Common myeloid progenitor, CD34-positive (primary cell): ENCODE results near the gene JAM2.

Source experiments
- CTCF ChIA-PET: fragments of 350-600 bp; sonication (Branson Sonifier 250); formaldehyde crosslinking; loops from one replicate; lab custom pipeline; 2021; ENCODE audit warnings: antibody characterized with exemption; lab: Charles Lee
- POLR2A ChIA-PET: fragments of 350-600 bp; sonication (Branson Sonifier 250); formaldehyde crosslinking; loops from one replicate; lab custom pipeline; 2021; ENCODE audit warnings: antibody characterized with exemption; lab: Charles Lee
- DNase-seq, 3 donors: peaks; one replicate each; pipeline versions ENCODE4 v3.0.0 to v3.0.0-alpha.2; 2013
- H3K27ac ChIP-seq, 2 experiments: 1 replicate in 1 of 2; 2 replicates in 1 of 2; pipeline ENCODE4 v1.7.0; 2013; ENCODE audit warnings: inconsistent platforms in 2 of 2, low read length in 2 of 2, mild to moderate bottlenecking in 2 of 2, low read depth in 1 of 2, moderate library complexity in 1 of 2; ENCODE audit not compliant: severe bottlenecking in 2 of 2, insufficient read depth in 1 of 2, poor library complexity in 1 of 2
- H3K27me3 ChIP-seq, 5 experiments: replicated peaks in 2 of 5; 1 replicate in 3 of 5; 2 replicates in 2 of 5; pipeline versions ENCODE4 v1.6.1 to v1.7.0; 2013; ENCODE audit warnings: low read length in 4 of 5, mild to moderate bottlenecking in 2 of 5, moderate library complexity in 2 of 5, inconsistent platforms in 1 of 5; ENCODE audit not compliant: insufficient read depth in 5 of 5, control insufficient read depth in 4 of 5
- H3K36me3 ChIP-seq, 4 experiments: 1 replicate in 2 of 4; 2 replicates in 2 of 4; pipeline versions ENCODE4 v1.6.1 to v1.7.0; 2013; ENCODE audit warnings: low read length in 3 of 4, control low read depth in 1 of 4, mild to moderate bottlenecking in 1 of 4; ENCODE audit not compliant: control insufficient read depth in 4 of 4, insufficient read depth in 4 of 4
- H3K4me1 ChIP-seq, 4 experiments: 1 replicate in 3 of 4; 2 replicates in 1 of 4; pipeline versions ENCODE4 v1.6.1 to v1.7.1; 2013; ENCODE audit warnings: low read length in 3 of 4, mild to moderate bottlenecking in 3 of 4, control low read depth in 1 of 4, inconsistent platforms in 1 of 4, moderate library complexity in 1 of 4; ENCODE audit not compliant: control insufficient read depth in 4 of 4, insufficient read depth in 4 of 4; ENCODE audit errors: control extremely low read depth in 1 of 4
- H3K4me3 ChIP-seq, 7 experiments: 1 replicate in 4 of 7; 2 replicates in 3 of 7; pipeline versions ENCODE4 v1.5.1 to v1.7.0; 2013; ENCODE audit warnings: mild to moderate bottlenecking in 7 of 7, low read length in 6 of 7, moderate library complexity in 6 of 7, inconsistent platforms in 2 of 7, low read depth in 2 of 7, control low read depth in 1 of 7; ENCODE audit not compliant: insufficient read depth in 4 of 7, control insufficient read depth in 1 of 7; ENCODE audit errors: extremely low read depth in 1 of 7
- H3K9me3 ChIP-seq, 5 experiments: 1 replicate in 4 of 5; 2 replicates in 1 of 5; pipeline versions ENCODE4 v1.6.1 to v1.7.1; 2013; ENCODE audit warnings: low read length in 4 of 5, mild to moderate bottlenecking in 2 of 5, inconsistent platforms in 1 of 5, low read depth in 1 of 5, moderate library complexity in 1 of 5; ENCODE audit not compliant: control insufficient read depth in 4 of 5, insufficient read depth in 2 of 5; ENCODE audit errors: control extremely low read depth in 1 of 5
- WGBS: methylation state at CpG from one replicate; pipeline ENCODE4 v1.1.5; 2013; ENCODE audit not compliant: insufficient coverage; 5-methylcytosine and 5-hydroxymethylcytosine counted together

The JAM2 gene

DNA sequence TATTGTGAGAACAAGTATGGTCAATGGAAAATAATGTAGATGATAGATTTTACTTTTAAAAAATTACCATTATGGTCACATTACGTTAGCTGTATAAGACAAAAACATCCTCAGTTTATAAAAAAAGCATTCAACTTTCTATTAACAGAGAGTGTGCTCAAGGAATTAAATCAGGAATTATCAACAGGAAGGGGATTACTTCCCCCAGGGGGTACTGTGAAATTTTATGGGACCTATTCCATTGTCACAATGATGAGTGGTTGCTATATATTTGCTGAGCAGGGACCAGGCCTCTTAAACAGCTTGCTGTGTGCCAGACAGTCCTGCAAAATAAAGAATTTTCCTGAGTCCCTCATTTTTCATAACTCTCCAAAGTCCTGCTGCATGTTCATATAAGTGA lies 21.2 kb downstream of the JAM2 start:
- H3K36me3 ChIP-seq, result no peaks in the 10 kb centered on the region
- ChIA-PET POLR2A (no interaction called here), CTCF (interaction anchor here (0.9 kb wide), 2 partner anchors 23 to 24 kb away, joined by 3 read pairs; no protein-coding TSS in a partner anchor)
- no peaks in the 10 kb centered on the region for H3K9me3 ChIP-seq
- H3K27me3 ChIP-seq, result no peaks in the 10 kb centered on the region
- H3K4me1 ChIP-seq, result no peaks in the 10 kb centered on the region
- no CpG with 5 or more reads among the region's 1 CpG for WGBS
- no peak overlapping the region for H3K27ac ChIP-seq
- no peak overlapping the region for H3K4me3 ChIP-seq
- no peak for DNase-seq

DNA sequence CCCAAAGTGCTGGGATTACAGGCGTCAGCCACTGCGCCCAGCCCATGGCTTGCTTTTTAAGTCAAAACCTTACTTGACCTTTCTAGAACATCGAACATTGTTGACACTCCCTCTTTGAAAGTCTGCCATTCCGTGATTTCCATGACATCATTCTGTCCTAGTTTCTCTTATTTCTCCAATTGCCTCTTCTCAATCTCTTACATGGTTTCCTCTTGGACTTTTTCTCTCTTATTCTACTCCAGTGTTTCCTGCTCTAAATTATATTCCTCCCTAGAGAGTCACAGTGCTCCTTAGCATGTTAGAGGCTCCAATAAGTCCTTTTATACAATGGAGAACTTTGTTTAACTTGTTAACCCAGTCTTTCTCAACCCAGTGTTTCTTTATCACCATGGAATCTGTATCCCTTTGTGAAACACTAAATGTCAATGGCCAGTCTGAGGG lies 25.5 kb downstream of the JAM2 start:
- no peak for DNase-seq
- Histone ChIP-seq H3K27me3 (no peaks in the 10 kb centered on the region), H3K4me3 (no peak overlapping the region), H3K27ac (no peak overlapping the region), H3K9me3 (no peaks in the 10 kb centered on the region), H3K4me1 (no peaks in the 10 kb centered on the region), H3K36me3 (no peaks in the 10 kb centered on the region)
- POLR2A ChIA-PET, result no interaction called here
- 96% methylated on average over 4 of the region's 4 CpGs for WGBS
- CTCF ChIA-PET, result interaction anchor here (1.4 kb wide), 1 partner anchor 12 kb away, joined by 3 read pairs; no protein-coding TSS in a partner anchor

GRCh38 chr21:25670726-25671125 lies 31.7 kb downstream of the JAM2 start:
- Histone ChIP-seq H3K4me3 (no peak overlapping the region), H3K27ac (no peak overlapping the region), H3K27me3 (no peaks in the 10 kb centered on the region), H3K4me1 (no peaks in the 10 kb centered on the region), H3K36me3 (no peaks in the 10 kb centered on the region), H3K9me3 (peaks cover 0 to 6% (median 0%) of the 10 kb centered on the region in 5 experiments)
- no peak for DNase-seq
- POLR2A ChIA-PET, result no interaction called here
- CTCF ChIA-PET, result interaction anchor here (1.4 kb wide), 1 partner anchor 59 kb away, joined by 3 read pairs; no protein-coding TSS in a partner anchor

- no peaks in the 10 kb centered on the region for H3K36me3 ChIP-seq
- CTCF ChIA-PET, result no interaction called here
- H3K4me3 ChIP-seq, result no peak overlapping the region
- H3K4me1 ChIP-seq, result no peaks in the 10 kb centered on the region
- no peak for DNase-seq
- H3K27me3 ChIP-seq, result no peaks in the 10 kb centered on the region
- no peak overlapping the region for H3K27ac ChIP-seq
- peaks cover 0 to 6% (median 0%) of the 10 kb centered on the region in 5 experiments for H3K9me3 ChIP-seq
- POLR2A ChIA-PET, result no interaction called here
Observed at GRCh38 chr21:25676451-25676850, 37.4 kb downstream of the JAM2 start.

DNA sequence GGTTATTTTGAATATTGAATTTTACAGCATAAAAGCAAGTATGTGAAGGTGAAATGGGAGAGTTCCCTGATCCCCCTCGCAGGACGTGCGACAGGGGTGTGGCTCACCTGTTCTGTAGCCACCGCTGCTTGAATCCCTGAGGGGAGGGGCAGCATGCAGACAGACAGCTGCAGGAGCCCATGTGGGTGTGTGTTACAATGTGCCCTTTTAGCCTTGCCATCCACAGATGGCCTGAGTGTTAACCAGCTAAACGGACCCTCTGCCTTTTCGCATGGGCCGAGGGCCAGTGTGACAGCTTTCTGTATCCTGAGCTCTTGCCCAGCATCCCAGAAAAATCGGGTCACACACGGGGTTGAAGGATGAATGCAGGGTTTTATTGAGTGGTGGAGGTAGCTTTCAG lies 43.3 kb downstream of the JAM2 start:
- Histone ChIP-seq H3K27me3 (no peaks in the 10 kb centered on the region), H3K36me3 (no peaks in the 10 kb centered on the region), H3K27ac (no peak overlapping the region), H3K9me3 (no peaks in the 10 kb centered on the region), H3K4me1 (no peaks in the 10 kb centered on the region), H3K4me3 (no peak overlapping the region)
- POLR2A ChIA-PET, result no interaction called here
- CTCF ChIA-PET, result interaction anchor here (1.1 kb wide), 1 partner anchor 30 kb away, joined by 3 read pairs; no protein-coding TSS in a partner anchor
- 98% methylated on average over 9 of the region's 9 CpGs for WGBS
- DNase-seq, result no peak

- 100% methylated on average over 4 of the region's 4 CpGs for WGBS
- ChIA-PET POLR2A (no interaction called here), CTCF (no interaction called here)
- no peaks in the 10 kb centered on the region for H3K9me3 ChIP-seq
- no peaks in the 10 kb centered on the region for H3K4me1 ChIP-seq
- no peaks in the 10 kb centered on the region for H3K27me3 ChIP-seq
- H3K36me3 ChIP-seq, result peaks cover 0 to 4% (median 0%) of the 10 kb centered on the region in 4 experiments
- H3K4me3 ChIP-seq, result no peak overlapping the region
- no peak overlapping the region for H3K27ac ChIP-seq
- DNase-seq, result no peak
Observed at GRCh38 chr21:25687787-25688186, 48.7 kb downstream of the JAM2 start.

- POLR2A ChIA-PET, result no interaction called here
- Histone ChIP-seq H3K9me3 (no peaks in the 10 kb centered on the region), H3K27ac (no peak overlapping the region), H3K27me3 (no peaks in the 10 kb centered on the region), H3K4me3 (no peak overlapping the region), H3K36me3 (peaks cover 0 to 4% (median 0%) of the 10 kb centered on the region in 4 experiments), H3K4me1 (no peaks in the 10 kb centered on the region)
- no peak for DNase-seq
- CTCF ChIA-PET, result interaction anchor here (1.3 kb wide), 1 partner anchor 10 kb away, joined by 5 read pairs; no protein-coding TSS in a partner anchor
- no CpG with 5 or more reads among the region's 9 CpGs for WGBS
Observed at GRCh38 chr21:25688275-25689155, 49.5 kb downstream of the JAM2 start.
